Measurements from ENCODE around the gene RBM18.

Gene RBM18

DNA sequence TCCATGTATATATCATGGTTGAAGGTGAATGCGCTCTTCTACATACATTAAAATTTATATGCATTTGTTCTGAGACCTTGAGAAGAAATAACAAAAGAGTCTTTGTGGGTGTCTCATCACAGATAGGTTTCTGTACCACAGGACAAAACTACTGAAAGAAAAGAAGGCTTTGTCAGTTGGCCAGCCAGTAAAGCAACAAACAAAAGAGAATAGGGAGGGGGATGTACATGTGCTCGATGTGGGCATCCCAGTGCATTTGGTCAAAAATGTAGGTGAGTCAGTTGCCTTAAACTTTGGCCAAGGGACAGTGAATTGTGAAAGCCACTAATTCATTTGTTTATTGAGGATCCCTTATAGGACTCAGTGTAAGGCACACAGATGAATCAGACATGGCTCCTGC lies 13.3 kb downstream of the RBM18 start:
- Histone ChIP-seq H3K36me3 (peaks cover 86 to 100% (median 100%) of the 10 kb centered on the region in 11 experiments), H3K4me2 (no peak overlapping the region), H3K9me3 (replicated peaks in 1 of 11) (no peaks in the 10 kb centered on the region), H4K20me1 (peaks cover 21 to 79% (median 40%) of the 10 kb centered on the region in 11 experiments; a peak in 19 of 22 replicates), H3K4me1 (no peaks in the 10 kb centered on the region), H3K4me3 (no peak overlapping the region), H3K9ac (no peak overlapping the region), H3K27ac (no peak overlapping the region), H3K27me3 (no peaks in the 10 kb centered on the region)
- no peak for TF ChIP-seq Cebpa-rat (IDR thresholded peaks at IDR 0.05)

DNA sequence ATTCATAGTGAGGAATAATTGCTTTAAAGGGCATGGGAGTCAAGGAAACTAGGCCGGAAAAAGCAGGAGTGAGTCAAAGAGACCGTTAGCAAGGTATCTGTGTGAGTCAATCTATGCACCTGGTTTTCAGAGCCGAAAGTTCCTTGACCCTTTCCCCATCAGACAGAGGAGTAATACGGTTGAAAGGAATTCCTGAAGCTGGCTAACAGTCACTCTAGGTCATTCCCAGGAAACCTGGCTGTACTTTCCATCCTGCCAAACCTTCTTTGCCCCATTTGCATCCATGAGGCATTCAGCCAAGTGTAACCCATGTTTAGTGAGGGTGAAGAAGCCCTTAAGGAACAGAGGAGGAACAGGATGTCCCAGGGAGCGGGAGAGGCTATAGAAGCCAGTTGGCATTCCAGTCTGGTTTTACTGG lies 16.2 kb downstream of the RBM18 start:
- no peaks in the 10 kb centered on the region for H3K9me3 ChIP-seq (replicated peaks in 1 of 11)
- no peak overlapping the region for H3K9ac ChIP-seq
- no peak overlapping the region for H3K4me3 ChIP-seq
- peaks cover 92 to 100% (median 100%) of the 10 kb centered on the region in 11 experiments for H3K36me3 ChIP-seq
- no peaks in the 10 kb centered on the region for H3K4me1 ChIP-seq
- no peak overlapping the region for H3K4me2 ChIP-seq
- TF ChIP-seq Cebpa-rat (IDR thresholded peaks at IDR 0.05): no peak
- no peaks in the 10 kb centered on the region for H3K27me3 ChIP-seq
- H3K27ac ChIP-seq: no peak overlapping the region
- H4K20me1 ChIP-seq: peaks cover 4 to 50% (median 22%) of the 10 kb centered on the region in 11 experiments; a peak in 17 of 22 replicates

DNA sequence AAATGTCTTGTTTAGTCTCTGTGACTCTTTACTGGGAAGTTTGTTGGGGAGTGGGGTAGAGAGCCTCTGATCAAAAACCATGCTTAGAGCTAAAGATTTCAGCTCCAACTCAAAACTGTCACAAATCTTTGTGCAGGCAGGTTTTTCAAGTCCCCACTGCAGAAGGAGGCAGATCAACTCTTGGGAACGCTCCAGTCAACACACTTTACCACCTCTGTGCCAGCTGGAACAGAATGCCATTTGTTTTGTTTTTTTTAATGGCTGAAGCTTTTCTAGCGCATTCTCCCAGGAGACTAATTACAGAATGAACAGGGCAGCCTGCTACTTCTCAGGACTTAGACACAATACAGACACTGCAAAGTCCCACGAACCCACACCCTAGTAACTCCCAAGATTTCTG lies 18.0 kb downstream of the RBM18 start:
- peaks cover 92 to 100% (median 100%) of the 10 kb centered on the region in 11 experiments for H3K36me3 ChIP-seq
- no peaks in the 10 kb centered on the region for H3K9me3 ChIP-seq (replicated peaks in 1 of 11)
- no peaks in the 10 kb centered on the region for H3K27me3 ChIP-seq
- TF ChIP-seq Cebpa-rat (IDR thresholded peaks at IDR 0.05): no peak
- no peak overlapping the region for H3K4me3 ChIP-seq
- H3K4me2 ChIP-seq: no peak overlapping the region
- peaks cover 0 to 33% (median 6%) of the 10 kb centered on the region in 11 experiments; a peak in 15 of 22 replicates for H4K20me1 ChIP-seq
- no peak overlapping the region for H3K9ac ChIP-seq
- H3K27ac ChIP-seq: no peak overlapping the region
- no peaks in the 10 kb centered on the region for H3K4me1 ChIP-seq

DNA sequence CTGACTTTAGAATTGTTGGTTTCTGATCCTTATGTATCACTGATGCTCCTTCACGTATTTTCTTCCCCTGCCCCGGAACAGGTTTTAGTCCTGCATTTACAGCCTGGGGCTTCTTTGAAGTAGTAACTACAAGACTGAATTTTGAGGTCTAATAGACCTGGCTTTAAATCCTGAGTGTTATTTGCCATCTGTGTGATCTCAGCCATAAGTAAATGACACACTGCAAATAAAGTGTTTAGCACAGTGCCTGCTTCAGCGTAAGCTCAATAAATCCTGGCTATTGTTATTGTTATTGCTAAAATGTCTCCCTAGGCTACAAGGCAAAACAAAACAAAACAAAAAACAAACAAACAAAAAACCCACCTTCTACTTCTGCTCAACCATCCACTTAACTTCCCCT lies 20.3 kb downstream of the RBM18 start:
- Histone ChIP-seq H4K20me1 (peaks cover 0 to 17% (median 0%) of the 10 kb centered on the region in 11 experiments; a peak in 6 of 22 replicates), H3K9ac (no peak overlapping the region), H3K27me3 (no peaks in the 10 kb centered on the region), H3K4me1 (no peaks in the 10 kb centered on the region), H3K4me2 (no peak overlapping the region), H3K27ac (no peak overlapping the region), H3K4me3 (no peak overlapping the region), H3K36me3 (peaks cover 98 to 100% (median 99%) of the 10 kb centered on the region in 11 experiments), H3K9me3 (replicated peaks in 1 of 11) (no peaks in the 10 kb centered on the region)
- TF ChIP-seq Cebpa-rat (IDR thresholded peaks at IDR 0.05): no peak

DNA sequence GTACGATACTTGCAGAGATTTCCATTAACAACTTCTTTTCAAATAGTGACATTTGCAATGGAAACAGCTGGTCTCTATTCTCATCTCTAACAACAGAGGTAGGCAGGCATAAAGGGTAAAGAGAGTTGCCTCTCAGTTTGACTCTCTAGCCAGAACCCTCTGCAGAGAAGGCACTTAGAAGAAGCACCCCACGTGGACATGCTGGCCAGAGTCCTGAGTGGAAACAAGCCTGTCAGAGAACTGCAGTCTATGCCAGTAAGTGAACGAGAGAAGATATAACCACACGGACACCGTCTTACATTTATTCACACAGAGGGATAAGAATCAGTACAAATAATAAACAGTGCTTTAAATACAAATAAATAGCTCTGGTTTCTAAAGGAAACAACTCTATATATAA lies 24.9 kb downstream of the RBM18 start:
- Histone ChIP-seq H4K20me1 (no peaks in the 10 kb centered on the region), H3K9me3 (replicated peaks in 1 of 11) (no peaks in the 10 kb centered on the region), H3K9ac (no peak overlapping the region), H3K27me3 (no peaks in the 10 kb centered on the region), H3K4me1 (no peaks in the 10 kb centered on the region), H3K27ac (no peak overlapping the region), H3K4me3 (no peak overlapping the region), H3K36me3 (peaks cover 57 to 69% (median 65%) of the 10 kb centered on the region in 11 experiments), H3K4me2 (no peak overlapping the region)
- TF ChIP-seq Cebpa-rat (IDR thresholded peaks at IDR 0.05): no peak

DNA sequence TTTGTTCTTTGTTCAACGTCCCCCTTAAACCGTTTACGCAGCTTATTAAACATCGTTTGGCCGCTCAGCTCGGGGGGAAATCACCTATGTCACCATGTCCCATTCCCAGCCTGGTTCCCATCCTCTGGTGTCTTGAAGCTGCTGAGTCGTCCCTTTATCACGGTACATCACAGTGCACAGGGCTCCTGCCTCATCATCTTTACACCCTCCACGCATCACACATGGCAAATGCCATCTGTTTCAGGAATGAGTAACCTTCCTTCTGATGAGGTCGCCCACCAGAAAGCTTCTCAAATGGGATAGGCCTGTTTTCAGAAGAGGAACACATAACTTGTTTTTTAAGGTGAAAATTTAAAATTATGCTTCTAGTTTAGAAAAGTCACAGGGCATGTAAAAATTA lies 28.0 kb downstream of the RBM18 start:
- TF ChIP-seq Cebpa-rat (IDR thresholded peaks at IDR 0.05): no peak
- H3K27me3 ChIP-seq: peaks cover 0 to 2% (median 0%) of the 10 kb centered on the region in 11 experiments; a peak in 4 of 22 replicates
- peaks cover 26 to 38% (median 35%) of the 10 kb centered on the region in 11 experiments for H3K36me3 ChIP-seq
- H3K4me2 ChIP-seq: no peak overlapping the region
- no peaks in the 10 kb centered on the region for H3K9me3 ChIP-seq (replicated peaks in 1 of 11)
- no peaks in the 10 kb centered on the region for H3K4me1 ChIP-seq
- H4K20me1 ChIP-seq: no peaks in the 10 kb centered on the region
- no peak overlapping the region for H3K4me3 ChIP-seq
- no peak overlapping the region for H3K27ac ChIP-seq
- H3K9ac ChIP-seq: no peak overlapping the region

DNA sequence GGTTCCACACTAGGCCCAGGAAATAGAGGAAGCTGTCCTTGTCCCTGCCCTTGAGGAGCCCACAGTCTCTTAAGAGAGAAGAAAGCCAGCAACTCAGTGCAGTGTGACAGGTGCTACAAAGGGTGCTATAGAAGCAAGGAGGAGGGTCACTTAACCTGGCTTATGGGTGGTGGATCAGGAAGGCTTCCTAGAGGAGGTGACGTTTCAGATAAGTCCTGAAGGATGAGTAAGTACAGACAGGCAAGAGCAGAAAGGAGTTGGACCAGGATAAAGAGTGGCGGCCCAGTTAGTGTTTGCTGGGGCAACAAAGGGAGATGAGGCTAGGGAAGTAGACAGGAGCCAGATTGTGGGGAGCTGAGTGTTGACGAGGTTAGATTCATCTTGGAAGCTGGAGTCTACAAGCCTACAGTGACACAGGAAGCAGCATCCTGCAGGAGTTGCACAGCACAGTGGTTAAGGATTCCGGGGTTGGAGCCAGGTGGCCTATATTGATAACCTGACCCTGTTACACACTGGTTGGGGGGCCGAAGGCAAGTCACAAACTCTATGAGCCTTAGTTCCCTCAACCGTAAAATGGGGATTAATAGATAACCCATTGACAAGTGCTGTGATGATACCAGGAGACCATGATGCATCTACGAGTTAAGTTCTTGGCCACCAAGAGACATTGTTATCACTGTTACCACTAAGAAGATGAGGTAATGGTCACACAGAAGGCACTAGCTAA lies 30.5 kb downstream of the RBM18 start:
- H3K9me3 ChIP-seq (replicated peaks in 1 of 11): no peaks in the 10 kb centered on the region
- H3K9ac ChIP-seq: no peak overlapping the region
- peaks cover 2 to 14% (median 10%) of the 10 kb centered on the region in 11 experiments; a peak in 17 of 22 replicates for H3K36me3 ChIP-seq
- no peak overlapping the region for H3K27ac ChIP-seq
- H3K27me3 ChIP-seq: peaks cover 14 to 27% (median 22%) of the 10 kb centered on the region in 11 experiments
- no peak overlapping the region for H3K4me3 ChIP-seq
- TF ChIP-seq Cebpa-rat (IDR thresholded peaks at IDR 0.05): no peak
- peaks cover 0 to 3% (median under 1%) of the 10 kb centered on the region in 10 experiments; a peak in 9 of 20 replicates for H3K4me1 ChIP-seq
- peaks cover 0 to 7% (median 0%) of the 10 kb centered on the region in 11 experiments; a peak in 1 of 22 replicates for H4K20me1 ChIP-seq
- H3K4me2 ChIP-seq: no peak overlapping the region

DNA sequence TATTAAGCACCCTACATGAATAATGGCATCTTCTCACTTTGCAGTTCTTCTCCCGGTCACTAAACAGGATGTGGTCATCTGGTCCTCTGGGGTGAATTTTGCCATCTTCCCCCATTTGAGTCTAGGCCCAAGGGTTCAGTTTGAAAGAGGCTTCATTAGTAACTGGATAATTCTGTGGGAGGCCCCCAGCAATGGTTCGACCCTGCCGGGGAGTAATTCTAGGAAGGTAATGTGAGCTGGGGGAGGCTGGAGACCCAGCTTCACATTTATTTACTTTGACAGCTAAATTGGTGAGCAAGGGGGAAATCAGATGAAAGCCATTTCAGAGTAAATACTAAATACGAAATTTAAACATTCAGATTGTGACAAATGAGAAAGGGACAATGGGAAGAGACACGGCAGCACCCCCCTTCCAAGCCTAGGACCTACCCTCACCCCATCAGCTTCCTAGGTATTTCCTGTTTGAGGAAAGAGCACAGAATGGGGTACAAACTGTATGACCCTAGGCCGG lies 31.8 kb downstream of the RBM18 start:
- Histone ChIP-seq H3K4me2 (no peak overlapping the region), H3K27me3 (peaks cover 27 to 41% (median 35%) of the 10 kb centered on the region in 11 experiments), H3K27ac (no peak overlapping the region), H3K4me3 (no peak overlapping the region), H4K20me1 (peaks cover 0 to 16% (median 0%) of the 10 kb centered on the region in 11 experiments; a peak in 4 of 22 replicates), H3K9ac (no peak overlapping the region), H3K4me1 (peaks cover 6 to 15% (median 13%) of the 10 kb centered on the region in 10 experiments; a peak in 17 of 20 replicates), H3K9me3 (replicated peaks in 1 of 11) (no peaks in the 10 kb centered on the region), H3K36me3 (peaks cover 0 to under 1% (median 0%) of the 10 kb centered on the region in 11 experiments; a peak in 2 of 22 replicates)
- TF ChIP-seq Cebpa-rat (IDR thresholded peaks at IDR 0.05): no peak

DNA sequence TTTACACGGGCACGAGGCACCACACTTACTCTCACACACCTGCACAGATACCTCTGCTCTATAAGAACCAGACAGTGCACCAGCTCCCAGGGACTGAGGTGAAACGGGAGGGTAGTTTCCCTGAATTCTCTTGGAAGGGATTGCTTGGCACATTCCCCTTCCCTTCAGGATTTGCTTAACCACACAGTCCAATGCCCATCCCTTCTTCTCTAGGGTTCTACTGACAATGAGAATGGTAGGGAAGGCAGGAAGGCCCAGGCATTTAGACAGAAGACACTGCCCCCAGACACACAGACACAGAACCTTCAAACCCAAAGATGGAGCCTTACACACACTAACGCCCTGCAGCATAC lies 35.2 kb downstream of the RBM18 start:
- TF ChIP-seq Cebpa-rat (IDR thresholded peaks at IDR 0.05): no peak
- Histone ChIP-seq H3K9ac (no peak overlapping the region), H3K9me3 (replicated peaks in 1 of 11) (peaks cover 0 to 16% (median 6%) of the 10 kb centered on the region in 11 experiments; a peak in 5 of 22 replicates), H4K20me1 (peaks cover 0 to 16% (median 0%) of the 10 kb centered on the region in 11 experiments; a peak in 6 of 22 replicates), H3K4me3 (no peak overlapping the region), H3K27me3 (peaks cover 56 to 72% (median 64%) of the 10 kb centered on the region in 11 experiments), H3K36me3 (no peaks in the 10 kb centered on the region), H3K4me2 (peak overlapping the region in 3 of 11 experiments; percentile 92 to 94 (median 94); a peak in 4 of 22 replicates), H3K4me1 (peaks cover 6 to 15% (median 13%) of the 10 kb centered on the region in 10 experiments; a peak in 17 of 20 replicates), H3K27ac (no peak overlapping the region)
